Glutamatergic neuron (in vitro differentiated cells): ENCODE data around the gene SOAT1. TPM values are rescaled to one million over a fixed set of nuclear protein-coding genes. Genes with fewer than 3 reads are reported as not detected.
"Not testable (repeated sequence)": the region's sequence is repeated elsewhere in the genome, so short reads cannot be mapped to it uniquely, and the experiment has no call there.

Source experiments
- DNase-seq: peaks from one replicate; pipeline ENCODE4 v3.0.0; 2022
- H3K27ac Mint-ChIP-seq: one replicate; pipeline ENCODE4 v1.8.0; 2020; ENCODE audit warnings: mild to moderate bottlenecking, mixed read lengths, inconsistent platforms; ENCODE audit not compliant: unreplicated experiment
- H3K27me3 Mint-ChIP-seq: one replicate; pipeline ENCODE4 v1.8.0; 2020; ENCODE audit warnings: mild to moderate bottlenecking, moderate library complexity, mixed read lengths, inconsistent platforms; ENCODE audit not compliant: unreplicated experiment
- H3K36me3 Mint-ChIP-seq: one replicate; pipeline ENCODE4 v1.8.0; 2020; ENCODE audit warnings: mild to moderate bottlenecking, mixed read lengths, inconsistent platforms; ENCODE audit not compliant: unreplicated experiment
- H3K4me1 Mint-ChIP-seq: one replicate; pipeline ENCODE4 v1.8.0; 2020; ENCODE audit warnings: mild to moderate bottlenecking, low read depth, mixed read lengths, inconsistent platforms; ENCODE audit not compliant: unreplicated experiment
- H3K4me3 Mint-ChIP-seq: one replicate; pipeline ENCODE4 v1.8.0; 2020; ENCODE audit warnings: mild to moderate bottlenecking, mixed read lengths, inconsistent platforms; ENCODE audit not compliant: unreplicated experiment
- H3K9me3 Mint-ChIP-seq: one replicate; pipeline ENCODE4 v1.8.0; 2020; ENCODE audit warnings: mild to moderate bottlenecking, moderate library complexity, mixed read lengths, inconsistent platforms; ENCODE audit not compliant: unreplicated experiment
- CTCF ChIP-seq: fragments of 200-600 bp; sonication (generic); IDR thresholded peaks from one replicate; pipeline ENCODE4 v1.5.0; 2021; ENCODE audit not compliant: partially characterized antibody, unreplicated experiment
- total RNA-seq: library from RNA; stranded (reverse); fragmentation: NEBNext Ultra II Directional; extraction: Animal tissue kit (Norgen Biotek cat#: 25700); gene quantifications from one replicate; pipeline ENCODE4 v1.2.1, GENCODE V29; 2021; ENCODE audit not compliant: unreplicated experiment

The SOAT1 gene
- total RNA-seq, 1 donor from 2014 or later = 5.9 TPM

GRCh38 chr1:179341943-179342547 lies 48.4 kb downstream of the SOAT1 start:
- DNase-seq = no peak
- H3K9me3 Mint-ChIP-seq = no peaks in the 10 kb centered on the region
- no peak for TF ChIP-seq CTCF
- H3K4me1 Mint-ChIP-seq = no peaks in the 10 kb centered on the region
- no peak overlapping the region for H3K4me3 Mint-ChIP-seq
- H3K27me3 Mint-ChIP-seq = no peaks in the 10 kb centered on the region
- no peaks in the 10 kb centered on the region for H3K36me3 Mint-ChIP-seq
- no peak overlapping the region for H3K27ac Mint-ChIP-seq

GRCh38 chr1:179342740-179343404 lies 49.3 kb downstream of the SOAT1 start:
- Mint-ChIP-seq H3K27ac (no peak overlapping the region), H3K36me3 (no peaks in the 10 kb centered on the region), H3K4me3 (no peak overlapping the region), H3K4me1 (no peaks in the 10 kb centered on the region), H3K9me3 (no peaks in the 10 kb centered on the region), H3K27me3 (no peaks in the 10 kb centered on the region)
- no peak for TF ChIP-seq CTCF
- DNase-seq = no peak

- no peak for DNase-seq
- no peaks in the 10 kb centered on the region for H3K27me3 Mint-ChIP-seq
- no peak overlapping the region for H3K4me3 Mint-ChIP-seq
- H3K36me3 Mint-ChIP-seq = no peaks in the 10 kb centered on the region
- H3K27ac Mint-ChIP-seq = no peak overlapping the region
- TF ChIP-seq CTCF = no peak
- no peaks in the 10 kb centered on the region for H3K9me3 Mint-ChIP-seq
- no peaks in the 10 kb centered on the region for H3K4me1 Mint-ChIP-seq
Measured at GRCh38 chr1:179351281-179351680, 57.7 kb downstream of the SOAT1 start.

GRCh38 chr1:179352236-179352635 lies 58.6 kb downstream of the SOAT1 start:
- DNase-seq = no peak
- Mint-ChIP-seq H3K27me3 (no peaks in the 10 kb centered on the region), H3K4me3 (no peak overlapping the region), H3K36me3 (no peaks in the 10 kb centered on the region), H3K9me3 (no peaks in the 10 kb centered on the region), H3K27ac (no peak overlapping the region), H3K4me1 (no peaks in the 10 kb centered on the region)
- no peak for TF ChIP-seq CTCF

- Mint-ChIP-seq H3K9me3 (no peaks in the 10 kb centered on the region), H3K4me3 (no peak overlapping the region), H3K27ac (no peak overlapping the region), H3K27me3 (no peaks in the 10 kb centered on the region), H3K4me1 (no peaks in the 10 kb centered on the region), H3K36me3 (no peaks in the 10 kb centered on the region)
- DNase-seq = no peak
- TF ChIP-seq CTCF = no peak
Measured at GRCh38 chr1:179353546-179353945, 59.9 kb downstream of the SOAT1 start.

- not testable (repeated sequence) for H3K27ac Mint-ChIP-seq, H3K36me3 Mint-ChIP-seq, H3K9me3 Mint-ChIP-seq, H3K4me3 Mint-ChIP-seq, DNase-seq, H3K27me3 Mint-ChIP-seq, H3K4me1 Mint-ChIP-seq
Measured at GRCh38 chr1:179361631-179362030, 68.0 kb downstream of the SOAT1 start.
